DOHH2 (cell line): ENCODE data around the gene ACVR1B.

Experiments
- H3F3A ChIP-seq: fragments of 200-600 bp; sonication (generic), shearing (Covaris generic); 2 replicates; pipeline ENCODE4 v1.6.0; 2016; ENCODE audit warnings: antibody characterized with exemption, mild to moderate bottlenecking; ENCODE audit not compliant: control insufficient read depth, insufficient read depth
- H3K27ac ChIP-seq: fragments of 200-600 bp; sonication (generic); 2 replicates; pipeline ENCODE4 v1.5.1; 2014; ENCODE audit warnings: low read depth, mild to moderate bottlenecking, low read length, moderate library complexity
- H3K27me3 ChIP-seq: fragments of 200-600 bp; sonication (generic); 2 replicates; pipeline ENCODE4 v1.6.1; 2014; ENCODE audit warnings: mild to moderate bottlenecking, low read length, mixed read lengths; ENCODE audit not compliant: control insufficient read depth
- H3K36me3 ChIP-seq: fragments of 200-600 bp; sonication (generic); 2 replicates; pipeline ENCODE4 v1.6.1; 2014; ENCODE audit warnings: mild to moderate bottlenecking, low read length, moderate library complexity, mixed read lengths; ENCODE audit not compliant: control insufficient read depth
- H3K4me1 ChIP-seq: fragments of 200-600 bp; sonication (generic); 2 replicates; pipeline ENCODE4 v1.6.1; 2014; ENCODE audit warnings: mild to moderate bottlenecking, low read length, mixed read lengths; ENCODE audit not compliant: control insufficient read depth
- H3K4me2 ChIP-seq: fragments of 200-600 bp; sonication (generic); 2 replicates; pipeline ENCODE4 v1.6.0; 2014; ENCODE audit warnings: mild to moderate bottlenecking, low read length, moderate library complexity
- H3K4me3 ChIP-seq: fragments of 200-600 bp; sonication (generic); 2 replicates; pipeline ENCODE4 v1.5.1; 2014; ENCODE audit warnings: mild to moderate bottlenecking, low read length, mixed read lengths
- H3K79me2 ChIP-seq: fragments of 200-600 bp; sonication (generic); 2 replicates; pipeline ENCODE4 v1.6.1; 2014; ENCODE audit warnings: mild to moderate bottlenecking, low read length, mixed read lengths; ENCODE audit not compliant: control insufficient read depth
- H3K9me2 ChIP-seq: fragments of 200-600 bp; sonication (generic); replicated peaks from 2 replicates; pipeline ENCODE4 v1.6.1; 2014; ENCODE audit warnings: mild to moderate bottlenecking, low read length, mixed read lengths; ENCODE audit not compliant: control insufficient read depth
- H3K9me3 ChIP-seq: fragments of 200-600 bp; sonication (generic); 2 replicates; pipeline ENCODE4 v1.6.1; 2014; ENCODE audit warnings: antibody characterized with exemption, low read length, mixed read lengths; ENCODE audit not compliant: control insufficient read depth, insufficient read depth
- H4K20me1 ChIP-seq: fragments of 200-600 bp; sonication (generic); 2 replicates; pipeline ENCODE4 v1.6.0; 2014; ENCODE audit warnings: low read depth, mild to moderate bottlenecking, antibody characterized with exemption, low read length, moderate library complexity; ENCODE audit not compliant: control insufficient read depth, insufficient read depth
- EZH2phosphoT487 ChIP-seq: fragments of 200-600 bp; sonication (generic); IDR thresholded peaks from 2 replicates; pipeline ENCODE4 v1.6.1; 2017; ENCODE audit warnings: borderline replicate concordance, mild to moderate bottlenecking, antibody characterized with exemption, low read length, moderate library complexity, mixed read lengths
- TF ChIP-seq, protein P1 (sequence below): fragments of 200-600 bp; sonication (generic); IDR thresholded peaks from one replicate; pipeline ENCODE4 v1.5.1; 2014; ENCODE audit warnings: antibody characterized with exemption, mild to moderate bottlenecking, low read depth, low read length; ENCODE audit not compliant: poor library complexity, severe bottlenecking

ACVR1B gene

DNA sequence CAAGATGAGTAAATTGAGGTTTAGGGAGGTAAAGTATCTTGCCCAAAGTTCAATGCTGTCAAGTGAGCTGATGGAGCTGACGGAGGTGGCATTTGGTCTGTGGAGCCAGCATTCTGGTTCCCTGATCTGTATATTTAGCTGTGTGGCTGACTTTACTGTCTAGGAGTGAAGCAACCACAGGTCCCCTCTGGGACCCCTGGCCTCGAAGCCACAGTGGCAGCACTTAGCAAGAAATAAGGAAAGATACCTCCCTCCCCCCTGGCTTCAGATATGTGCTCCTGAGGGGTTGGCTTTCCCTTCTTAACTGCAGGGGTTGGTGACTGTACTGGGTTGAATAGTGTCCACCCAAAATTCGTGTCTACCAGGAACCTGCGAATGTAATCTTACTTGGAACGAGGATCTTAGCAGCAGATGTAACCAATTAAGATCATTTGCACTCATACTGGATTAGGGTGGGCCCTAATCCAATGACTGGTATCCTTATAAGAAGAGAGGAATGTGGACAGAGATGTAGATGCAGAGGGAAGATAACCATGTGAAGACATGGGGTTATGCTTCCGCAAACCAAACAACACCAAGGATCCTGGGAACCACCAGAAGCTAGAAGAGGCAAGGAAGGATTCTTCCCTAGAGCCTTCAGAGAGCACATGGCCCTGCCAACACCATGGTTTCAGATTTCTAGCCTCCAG, 2.0 kb upstream of the ACVR1B start:
- no peaks in the 10 kb centered on the region; the same call in 1 of the 2 replicates for H3K36me3 ChIP-seq
- peaks cover 28% of the 10 kb centered on the region for H3K79me2 ChIP-seq
- peaks cover 9% of the 10 kb centered on the region for H3K9me3 ChIP-seq
- no peak overlapping the region for H3K27ac ChIP-seq
- no peak overlapping the region for H3K4me2 ChIP-seq
- H3F3A ChIP-seq = no peaks in the 10 kb centered on the region
- H3K4me3 ChIP-seq = no peak overlapping the region
- no peaks in the 10 kb centered on the region for H3K9me2 ChIP-seq
- TF ChIP-seq EZH2phosphoT487 = no peak
- TF ChIP-seq, protein P1, sequence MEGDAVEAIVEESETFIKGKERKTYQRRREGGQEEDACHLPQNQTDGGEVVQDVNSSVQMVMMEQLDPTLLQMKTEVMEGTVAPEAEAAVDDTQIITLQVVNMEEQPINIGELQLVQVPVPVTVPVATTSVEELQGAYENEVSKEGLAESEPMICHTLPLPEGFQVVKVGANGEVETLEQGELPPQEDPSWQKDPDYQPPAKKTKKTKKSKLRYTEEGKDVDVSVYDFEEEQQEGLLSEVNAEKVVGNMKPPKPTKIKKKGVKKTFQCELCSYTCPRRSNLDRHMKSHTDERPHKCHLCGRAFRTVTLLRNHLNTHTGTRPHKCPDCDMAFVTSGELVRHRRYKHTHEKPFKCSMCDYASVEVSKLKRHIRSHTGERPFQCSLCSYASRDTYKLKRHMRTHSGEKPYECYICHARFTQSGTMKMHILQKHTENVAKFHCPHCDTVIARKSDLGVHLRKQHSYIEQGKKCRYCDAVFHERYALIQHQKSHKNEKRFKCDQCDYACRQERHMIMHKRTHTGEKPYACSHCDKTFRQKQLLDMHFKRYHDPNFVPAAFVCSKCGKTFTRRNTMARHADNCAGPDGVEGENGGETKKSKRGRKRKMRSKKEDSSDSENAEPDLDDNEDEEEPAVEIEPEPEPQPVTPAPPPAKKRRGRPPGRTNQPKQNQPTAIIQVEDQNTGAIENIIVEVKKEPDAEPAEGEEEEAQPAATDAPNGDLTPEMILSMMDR = no peak
- H3K4me1 ChIP-seq = peaks cover 29% of the 10 kb centered on the region
- peaks cover 28% of the 10 kb centered on the region for H3K27me3 ChIP-seq
- peaks cover 9% of the 10 kb centered on the region for H4K20me1 ChIP-seq

DNA sequence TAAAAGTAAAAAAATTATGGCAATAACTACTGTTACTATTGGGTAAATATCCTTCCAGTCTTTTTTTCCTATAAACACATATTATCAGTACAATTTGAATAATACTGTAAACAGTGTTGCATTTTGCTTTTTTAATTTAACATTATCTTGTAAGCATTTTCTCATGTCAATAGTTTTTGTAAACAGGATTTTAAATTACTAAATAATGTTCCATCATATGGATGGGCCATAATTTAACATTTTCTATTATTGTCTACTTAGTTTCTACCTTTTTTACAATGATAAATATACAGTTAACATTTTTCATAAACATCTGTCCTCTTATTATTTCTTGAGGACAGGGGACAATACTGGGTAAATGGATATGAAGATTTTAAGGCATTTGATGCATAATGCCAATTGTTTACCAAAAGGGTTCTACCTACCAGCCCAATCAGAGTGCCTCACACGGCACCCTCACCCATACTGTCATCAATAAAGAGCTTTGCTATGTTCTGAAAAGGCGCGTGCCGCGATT, 759 bp upstream of the ACVR1B start:
- TF ChIP-seq, protein P1 = no peak
- no peak; the same call in 1 of the 2 replicates for TF ChIP-seq EZH2phosphoT487
- no peak overlapping the region for H3K27ac ChIP-seq
- H3K36me3 ChIP-seq = no peaks in the 10 kb centered on the region; the same call in 1 of the 2 replicates
- H3K79me2 ChIP-seq = peaks cover 40% of the 10 kb centered on the region
- H3K9me2 ChIP-seq = no peaks in the 10 kb centered on the region
- peak overlapping the region; percentile 77 for H3K4me3 ChIP-seq
- peaks cover 15% of the 10 kb centered on the region for H4K20me1 ChIP-seq
- H3F3A ChIP-seq = no peaks in the 10 kb centered on the region
- H3K4me2 ChIP-seq = peak overlapping the region; percentile 78
- no peaks in the 10 kb centered on the region for H3K9me3 ChIP-seq
- peaks cover 28% of the 10 kb centered on the region for H3K27me3 ChIP-seq
- peaks cover 41% of the 10 kb centered on the region for H3K4me1 ChIP-seq

DNA sequence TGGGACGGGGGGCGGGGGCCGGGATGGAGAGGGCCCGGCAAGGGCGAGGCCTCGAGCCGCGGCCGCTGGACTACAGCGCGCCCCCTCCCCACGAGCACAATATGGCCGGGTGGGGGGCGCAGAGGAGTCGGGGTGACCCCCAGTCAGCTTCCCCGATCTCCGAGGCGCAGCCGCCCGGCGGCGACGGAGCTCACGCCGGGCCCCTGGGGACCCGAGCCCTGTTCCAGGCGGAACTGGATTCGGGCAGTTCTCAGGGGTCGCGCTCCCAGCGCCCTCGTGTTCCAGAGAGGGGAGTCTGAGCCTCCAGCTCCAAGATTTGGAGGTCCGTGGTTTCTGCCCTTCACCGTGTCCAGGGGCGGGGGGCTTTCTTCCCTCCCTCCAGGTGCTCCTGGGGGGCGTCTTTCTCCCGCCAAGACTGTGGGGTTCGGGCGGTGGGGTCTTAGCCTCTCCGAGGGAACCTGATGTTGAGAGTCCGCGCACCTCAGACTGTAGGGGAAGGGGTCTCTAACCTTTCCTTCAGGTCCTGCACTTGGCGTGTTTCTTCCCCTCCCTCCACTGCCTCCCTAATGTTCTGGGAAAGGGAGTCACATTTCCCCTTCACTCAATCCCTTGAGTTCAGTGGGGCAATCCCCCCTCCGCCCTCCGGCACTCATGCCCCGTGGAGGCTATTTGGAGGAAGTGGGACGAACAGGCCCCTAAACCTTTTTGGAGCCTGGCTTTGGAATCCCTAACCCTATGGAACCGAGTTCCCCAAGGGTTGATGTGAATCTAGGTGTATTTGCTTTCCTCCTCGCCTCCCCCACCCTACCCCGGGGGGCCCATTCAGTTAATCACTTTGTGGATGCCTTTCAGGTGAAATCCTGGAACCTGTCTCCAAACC, 584 bp downstream of the ACVR1B start:
- Histone ChIP-seq H3K79me2 (peaks cover 51% of the 10 kb centered on the region), H4K20me1 (peaks cover 15% of the 10 kb centered on the region), H3F3A (no peaks in the 10 kb centered on the region), H3K4me3 (peak overlapping the region; percentile 82), H3K4me1 (peaks cover 43% of the 10 kb centered on the region), H3K4me2 (peak overlapping the region; percentile 99), H3K9me2 (no peaks in the 10 kb centered on the region), H3K9me3 (no peaks in the 10 kb centered on the region), H3K36me3 (no peaks in the 10 kb centered on the region; the same call in 1 of the 2 replicates), H3K27me3 (peaks cover 28% of the 10 kb centered on the region), H3K27ac (no peak overlapping the region)
- no peak for TF ChIP-seq EZH2phosphoT487
- TF ChIP-seq, protein P1 = no peak
